HG03159 (cell line): Measurements from ENCODE around the gene DCC.
"Not testable (repeated sequence)": the region's sequence is repeated elsewhere in the genome, so short reads cannot be mapped to it uniquely, and the experiment has no call there.

ENCODE experiments used
- ATAC-seq: cut with Tn5 transposase; IDR thresholded peaks from one replicate; pipeline ENCODE4 v1.9.1; 2021; ENCODE audit warnings: mild to moderate bottlenecking, moderate library complexity; ENCODE audit not compliant: unreplicated experiment

The DCC gene

DNA sequence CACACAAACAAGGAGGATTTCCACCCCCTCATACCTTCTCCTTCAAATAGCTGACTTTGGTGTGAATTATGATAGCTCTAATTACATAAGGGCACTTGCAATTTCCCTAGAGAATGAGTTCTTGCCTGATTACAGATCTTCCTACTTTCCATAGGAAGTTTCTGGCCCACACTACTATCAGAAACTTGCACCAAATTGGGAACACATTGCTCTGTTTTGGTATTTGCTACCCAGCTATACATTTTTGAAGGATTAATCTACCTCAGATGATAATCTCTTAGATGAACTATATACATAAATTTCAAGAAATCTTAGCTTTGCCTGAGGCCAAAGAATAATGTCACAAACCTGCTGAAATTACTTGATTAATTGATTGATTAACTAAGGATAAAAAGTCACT, 4.9 kb downstream of the DCC start:
- ATAC-seq: no peak

DNA sequence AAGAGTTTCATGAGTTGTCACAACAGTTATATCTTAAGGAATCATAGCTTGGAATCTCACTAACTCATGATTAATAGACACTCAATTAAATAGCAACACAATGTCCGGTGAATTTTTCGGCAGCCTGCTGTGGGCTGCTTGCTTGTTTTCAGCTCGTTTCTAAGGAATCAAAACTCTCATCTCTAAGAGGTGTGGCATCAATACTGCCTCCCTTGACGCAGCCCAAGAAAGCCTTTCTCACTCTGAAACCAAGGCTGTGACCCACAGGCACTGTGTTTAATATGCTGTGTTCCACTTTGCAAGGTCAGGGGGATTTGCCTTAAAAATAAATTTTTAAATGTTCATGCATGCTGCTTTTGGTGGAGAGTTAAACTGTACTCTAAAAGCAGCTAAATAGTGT, 5.4 kb downstream of the DCC start:
- ATAC-seq: no peak

DNA sequence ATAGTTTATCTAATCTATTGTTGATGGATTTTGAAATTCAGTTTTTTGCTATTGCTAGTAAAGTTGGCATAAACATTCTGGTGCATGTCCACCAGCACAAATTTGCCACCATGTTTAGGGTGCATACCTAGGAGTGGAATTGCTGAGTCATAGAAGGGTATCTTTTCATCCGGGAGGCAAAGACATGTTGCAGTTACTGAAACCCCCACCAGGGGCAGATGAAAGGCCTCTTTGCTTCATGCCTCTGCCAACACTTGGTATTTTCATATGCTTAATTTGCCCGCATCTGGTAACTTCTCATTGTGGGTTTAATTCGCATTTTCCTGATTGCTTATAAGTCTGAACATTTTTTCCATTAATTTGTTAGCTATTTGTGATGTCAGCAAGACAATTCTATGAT, 8.2 kb downstream of the DCC start:
- no peak for ATAC-seq

DNA sequence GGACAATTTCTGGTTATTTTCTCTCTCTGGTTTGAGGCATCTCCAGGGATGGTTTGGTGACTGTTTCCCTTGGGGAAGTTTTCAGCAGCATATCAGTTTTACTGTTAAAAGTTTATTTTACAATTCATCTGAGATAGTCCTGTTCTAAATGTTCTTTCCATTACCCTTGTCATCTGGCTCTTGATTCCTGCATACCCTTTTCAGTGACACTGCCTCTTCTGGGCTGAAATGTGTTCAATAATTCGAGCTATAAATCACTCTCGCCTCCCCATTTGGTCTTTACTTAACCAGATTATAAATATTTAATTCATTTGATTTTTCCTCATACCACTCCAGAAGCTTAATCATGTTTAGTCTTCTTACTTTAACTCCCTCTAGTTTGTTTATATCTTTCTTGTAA, 9.5 kb downstream of the DCC start:
- ATAC-seq: no peak

DNA sequence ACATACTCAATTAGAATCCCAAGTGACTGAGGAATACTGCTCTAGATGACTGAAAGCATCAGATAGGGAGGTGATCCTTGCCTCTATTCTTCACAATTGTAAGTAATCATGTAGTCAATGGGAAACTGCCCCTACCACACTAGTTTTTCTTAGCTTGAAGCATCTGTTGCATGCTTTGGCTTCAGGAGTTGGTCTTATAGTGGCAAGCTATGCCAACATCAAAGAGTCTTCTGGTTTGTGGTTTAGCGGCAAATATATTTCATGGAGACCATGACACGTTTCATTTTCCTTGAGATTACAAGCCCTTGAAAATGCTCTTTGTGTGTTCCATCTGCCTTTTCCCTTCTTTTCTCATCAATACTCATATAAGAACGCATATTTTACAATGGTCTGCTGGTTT, 12.9 kb downstream of the DCC start:
- no peak for ATAC-seq

DNA sequence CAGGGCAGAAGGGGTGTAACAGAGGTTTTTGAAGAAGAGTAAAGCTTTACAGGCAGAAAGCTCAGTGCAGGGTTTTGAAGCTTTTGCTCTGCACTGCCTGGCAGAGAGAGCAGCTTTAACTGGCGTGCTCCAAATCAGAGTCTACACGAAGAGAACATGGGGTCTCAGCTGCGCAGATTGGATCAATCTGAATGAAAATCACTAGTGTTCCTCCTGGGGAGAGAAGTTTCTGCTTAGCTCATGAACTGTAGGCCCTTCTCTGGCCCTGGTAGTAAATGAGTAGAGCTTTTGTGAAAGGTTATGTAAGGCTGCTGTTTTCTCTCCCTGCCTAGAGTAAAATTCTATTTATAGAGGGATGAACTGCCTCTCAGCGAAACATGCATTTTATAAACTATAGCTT, 13.6 kb downstream of the DCC start:
- ATAC-seq: no peak

DNA sequence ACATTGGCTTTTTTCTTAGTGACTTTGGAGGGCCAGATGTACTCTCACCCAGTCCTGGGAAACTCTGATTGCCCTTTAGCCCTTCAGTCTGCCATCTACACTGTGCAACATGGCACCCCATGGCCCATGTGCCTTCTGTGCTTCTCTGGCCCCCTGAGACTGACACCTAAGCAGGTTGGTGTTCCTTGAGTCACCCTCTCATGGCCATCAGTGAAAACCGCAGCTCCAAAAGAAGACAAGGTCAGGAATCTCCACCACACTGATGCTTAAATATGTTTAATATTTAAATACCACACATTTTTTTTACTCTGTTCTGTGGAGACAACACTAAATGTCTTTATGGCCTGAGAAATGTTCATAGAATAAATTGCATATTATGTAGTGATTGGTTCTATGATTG, 23.9 kb downstream of the DCC start:
- ATAC-seq: no peak

DNA sequence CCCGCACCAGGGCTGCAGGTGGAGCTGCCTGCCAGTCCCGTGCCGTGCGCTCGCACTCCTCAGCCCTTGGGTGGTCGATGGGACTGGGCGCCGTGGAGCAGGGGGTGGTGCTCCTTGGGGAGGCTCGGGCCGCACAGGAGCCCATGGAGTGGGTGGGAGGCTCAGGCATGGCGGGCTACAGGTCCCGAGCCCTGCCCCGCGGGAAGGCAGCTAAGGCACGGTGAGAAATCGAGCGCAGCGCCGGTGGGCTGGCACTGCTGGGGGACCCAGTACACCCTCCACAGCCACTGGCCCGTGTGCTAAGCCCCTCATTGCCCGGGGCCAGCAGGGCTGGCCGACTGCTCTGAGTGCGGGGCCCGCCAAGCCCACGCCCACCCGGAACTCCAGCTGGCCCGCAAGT, 26.9 kb downstream of the DCC start:
- ATAC-seq: not testable (repeated sequence)

DNA sequence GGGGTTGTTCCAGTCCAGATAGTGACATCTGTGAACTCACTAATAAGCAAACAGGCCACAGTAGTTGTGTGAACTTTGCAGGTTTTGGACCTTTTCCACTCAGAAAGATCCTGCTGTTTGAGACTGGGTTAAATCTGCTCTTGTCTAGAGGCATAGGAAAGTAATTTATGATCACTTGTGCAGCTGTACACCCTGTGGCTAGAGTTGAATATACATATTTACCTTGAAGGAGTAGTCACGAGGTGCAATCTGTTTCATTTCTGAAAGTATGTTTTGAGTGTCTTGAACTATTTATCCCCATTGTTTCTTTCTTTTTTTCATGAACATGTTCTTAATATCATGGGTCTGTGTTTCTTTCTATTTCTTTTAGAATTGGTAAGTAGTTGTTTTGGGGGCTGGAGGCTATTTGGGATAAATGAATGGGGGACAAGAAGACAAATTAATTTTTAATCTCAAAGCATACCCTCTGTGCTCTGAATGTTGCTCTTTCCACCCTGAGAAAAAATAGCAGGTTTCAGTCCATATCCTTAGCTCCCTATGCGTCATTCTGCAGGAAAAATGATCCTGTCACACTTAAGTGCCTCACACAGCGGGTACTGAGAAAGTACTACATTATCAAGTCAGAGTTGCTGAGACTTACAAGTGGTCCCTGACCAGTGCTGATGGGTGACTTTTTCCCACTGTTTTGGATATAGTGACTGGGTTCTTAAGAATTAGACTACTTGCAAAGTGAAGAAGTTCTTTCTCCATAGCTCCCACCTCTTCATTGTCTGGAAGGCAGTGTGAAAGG, 28.2 kb downstream of the DCC start:
- no peak for ATAC-seq

DNA sequence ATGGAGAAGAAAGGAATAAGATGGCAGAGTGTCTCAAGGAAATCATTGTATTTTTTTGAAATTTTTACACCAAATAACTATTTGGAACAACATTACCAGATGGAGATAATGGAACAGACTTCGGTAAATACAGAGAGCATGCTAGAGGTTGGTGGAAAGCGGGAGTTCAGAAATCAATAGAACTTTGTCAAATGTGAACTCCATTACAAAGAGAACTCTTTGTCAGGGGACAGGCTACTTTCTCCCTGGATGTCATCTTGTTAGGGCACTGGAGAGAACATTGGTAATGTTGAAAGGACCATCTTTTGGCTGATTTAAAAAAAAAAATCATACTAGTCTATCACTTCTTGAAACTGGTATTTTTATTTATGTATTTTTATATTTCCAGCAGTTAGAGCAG, 30.8 kb downstream of the DCC start:
- ATAC-seq: no peak

DNA sequence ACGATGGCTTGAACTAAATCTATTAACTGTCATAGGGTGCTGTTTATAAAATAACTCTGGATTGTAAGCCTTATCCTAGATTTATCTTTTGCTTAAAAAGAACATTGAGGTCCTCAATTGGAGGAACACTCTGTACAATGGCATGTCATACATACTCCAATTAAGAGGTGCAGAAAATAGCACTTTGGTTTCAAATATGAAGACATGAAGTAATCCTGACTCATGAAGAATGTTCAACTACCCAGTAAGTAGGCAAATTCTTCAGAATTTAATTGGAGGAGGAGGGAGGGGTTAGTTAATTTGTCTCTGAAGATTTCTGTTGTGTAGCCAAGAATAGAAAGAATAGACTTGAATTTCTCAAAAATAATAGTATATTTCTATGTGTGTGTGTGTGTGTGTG, 36.1 kb downstream of the DCC start:
- ATAC-seq: no peak

DNA sequence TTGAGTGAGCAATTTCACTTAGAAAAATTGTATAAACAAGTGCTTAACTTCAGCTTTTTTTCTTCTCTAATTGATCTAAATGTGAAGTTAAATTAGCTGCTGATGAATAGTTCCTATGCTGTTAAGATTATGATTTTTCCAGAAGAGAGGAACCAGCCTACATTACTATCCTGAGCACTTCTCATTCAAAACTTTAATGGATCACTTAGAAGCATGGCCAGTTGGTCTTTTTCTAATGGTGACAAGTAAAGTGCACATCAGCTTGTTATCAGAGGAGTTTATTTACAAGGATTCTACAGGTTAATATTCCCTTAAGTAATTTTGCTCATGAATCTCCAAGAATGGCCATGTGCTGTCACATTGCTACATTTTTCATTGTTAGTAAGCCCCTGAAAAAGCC, 37.1 kb downstream of the DCC start:
- no peak for ATAC-seq

DNA sequence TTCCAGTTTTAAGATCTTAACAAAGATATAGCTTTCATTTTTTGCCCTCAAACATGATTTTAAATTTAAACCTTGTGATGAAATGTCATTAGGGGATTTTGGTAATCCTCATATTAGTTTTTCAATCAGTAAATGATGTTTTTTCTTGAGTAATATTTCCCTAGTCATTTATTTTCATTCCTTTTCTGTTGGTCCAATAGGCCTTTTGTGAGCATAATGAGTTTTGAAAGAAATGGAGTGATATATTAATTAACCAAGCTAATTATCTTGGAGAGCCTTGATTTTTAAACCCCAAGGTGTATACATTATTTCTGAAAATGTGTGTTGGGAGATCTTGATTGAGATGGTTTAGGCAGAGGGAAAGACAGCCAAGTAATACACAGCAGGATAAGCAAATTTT, 46.3 kb downstream of the DCC start:
- ATAC-seq: no peak

DNA sequence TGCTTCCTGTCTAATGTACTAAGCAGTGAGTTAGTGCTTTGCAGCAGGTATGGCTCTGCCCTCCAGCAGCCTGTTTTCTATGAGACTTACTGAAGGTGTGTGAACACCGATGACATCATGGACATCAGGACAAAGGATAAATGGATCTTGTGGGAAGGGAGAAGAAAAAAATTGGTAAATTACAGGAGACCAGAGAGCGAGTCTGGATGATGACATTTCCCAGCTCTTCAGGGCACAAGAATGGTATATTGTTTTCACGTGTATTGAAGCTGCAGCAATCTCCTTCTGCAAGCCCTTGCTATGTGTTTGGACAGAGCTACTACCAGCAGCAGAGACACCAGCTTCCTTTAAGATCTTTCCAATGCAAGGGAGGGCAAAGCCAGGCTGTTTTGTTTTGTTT, 47.2 kb downstream of the DCC start:
- ATAC-seq: no peak

DNA sequence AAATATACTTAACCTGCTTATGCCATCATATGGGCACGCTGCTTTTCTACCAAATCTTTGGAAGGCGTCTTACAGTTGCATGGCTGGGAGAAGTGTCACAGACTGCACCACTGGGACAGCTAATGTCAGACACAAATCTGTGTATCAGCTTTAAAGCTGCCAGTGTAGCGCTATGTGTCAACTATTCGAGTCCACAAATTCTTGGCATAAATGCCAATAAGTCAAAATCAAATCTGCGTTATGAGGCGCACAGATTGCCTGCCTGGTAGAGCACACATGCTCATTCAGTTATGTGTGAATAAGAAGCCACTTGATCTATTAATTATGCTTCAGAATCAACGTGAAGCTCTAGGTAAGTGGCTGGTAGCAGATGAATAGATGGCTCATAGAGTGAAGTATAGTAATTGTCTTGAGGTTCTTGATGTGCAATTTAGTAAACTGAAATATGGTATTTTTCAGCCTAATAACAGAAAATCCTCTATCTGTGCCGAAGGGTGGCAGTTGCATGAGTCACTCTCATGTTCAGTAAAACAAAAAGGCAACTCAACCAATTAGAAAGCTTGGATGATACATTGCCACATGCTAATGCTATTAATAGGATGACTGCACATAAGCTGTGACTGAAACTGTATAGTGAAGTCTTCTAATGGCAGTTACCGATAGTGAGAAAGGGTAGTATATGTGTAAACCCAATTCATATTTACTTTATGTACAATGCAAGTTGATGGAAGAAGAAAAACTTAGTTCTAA, 52.0 kb downstream of the DCC start:
- peak; percentile 34 for ATAC-seq

DNA sequence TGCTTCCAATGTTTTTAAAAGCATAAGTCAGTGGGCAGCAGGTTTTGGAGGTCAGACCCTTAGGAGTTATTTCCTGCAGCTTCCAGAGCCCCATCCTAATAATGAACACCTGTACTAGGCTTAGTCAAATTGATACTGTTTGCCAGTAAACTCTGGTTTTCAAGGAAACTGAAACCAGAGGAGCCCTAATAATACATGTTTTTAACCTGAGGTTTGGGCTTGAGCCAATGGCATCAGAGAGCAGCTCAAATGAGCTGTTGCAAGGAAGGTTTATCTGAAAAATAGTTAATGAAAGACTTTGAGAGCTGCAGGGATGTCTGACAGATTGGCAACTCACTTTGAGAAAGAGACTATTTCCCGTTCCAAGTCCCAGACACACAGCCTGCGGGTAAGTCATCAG, 54.6 kb downstream of the DCC start:
- ATAC-seq: peak; percentile 54

DNA sequence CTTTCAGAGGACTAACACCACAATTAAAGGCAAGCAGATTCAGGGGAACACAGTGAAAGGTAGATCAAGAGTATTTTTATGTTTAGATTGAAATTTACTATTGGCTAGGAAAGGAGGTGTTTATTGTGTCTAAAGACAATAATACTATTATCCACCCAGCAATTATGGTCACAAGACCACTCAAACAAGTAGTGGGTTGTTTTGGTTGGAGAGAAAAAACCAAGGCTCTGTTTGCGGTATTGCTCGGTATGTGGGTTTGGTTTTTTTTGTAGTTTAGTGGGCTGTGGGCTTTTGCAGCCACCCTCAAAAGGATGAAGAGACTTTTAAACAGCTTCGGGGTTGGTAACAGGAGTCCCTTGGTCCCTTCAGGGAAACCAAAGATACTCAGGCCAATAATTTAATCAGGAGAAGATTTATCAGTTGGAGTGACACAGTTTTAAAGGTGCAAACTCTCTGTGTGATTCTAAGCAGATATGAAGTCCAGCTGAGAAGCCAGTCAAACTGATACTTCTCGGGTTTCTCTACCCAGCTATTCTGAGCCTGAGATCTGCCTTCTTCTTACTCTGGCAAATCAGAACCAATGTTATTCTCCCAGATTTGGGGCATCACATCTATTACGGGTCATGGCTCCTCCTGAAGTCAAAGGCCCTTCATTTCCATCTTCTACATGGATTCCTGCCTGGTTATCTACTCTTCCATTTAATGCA, 55.3 kb downstream of the DCC start:
- ATAC-seq: peak; percentile 67

DNA sequence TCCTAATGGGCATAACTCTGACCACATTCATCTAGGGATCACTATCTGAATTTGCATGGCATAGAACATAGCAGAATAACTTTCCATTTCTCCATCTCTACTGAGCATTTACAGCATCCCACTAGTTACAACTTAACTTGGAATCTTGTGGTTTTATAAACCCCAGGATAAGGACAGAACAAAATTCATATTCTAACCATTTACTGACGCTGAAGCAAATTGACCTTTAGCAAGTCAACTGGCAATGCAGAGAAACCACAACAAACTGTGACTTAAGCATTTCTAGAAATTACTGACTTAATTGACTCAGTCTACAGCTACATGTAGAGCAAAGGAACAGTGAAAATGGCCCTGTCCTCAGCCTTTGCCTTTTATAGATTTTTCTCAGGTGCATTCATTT, 61.2 kb downstream of the DCC start:
- ATAC-seq: no peak

DNA sequence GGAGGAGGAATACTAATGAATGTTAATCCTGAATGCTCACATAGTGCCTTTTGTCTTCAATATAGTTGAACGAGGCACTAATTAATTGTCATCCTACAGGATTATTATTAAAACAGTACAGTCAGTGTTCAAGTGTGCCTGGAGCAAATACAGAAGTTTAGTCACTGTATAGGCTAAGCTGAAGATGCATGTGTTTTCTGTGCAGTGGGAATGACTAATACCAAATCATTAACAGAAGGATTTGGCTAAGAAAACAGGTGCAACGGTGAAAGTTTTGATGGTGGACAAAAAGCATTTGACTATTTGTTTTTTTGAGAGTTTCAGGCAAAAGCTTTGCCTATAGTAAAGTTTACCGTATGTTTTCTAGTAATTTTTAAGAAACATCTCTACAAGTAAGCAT, 62.8 kb downstream of the DCC start:
- ATAC-seq: peak; percentile 48

DNA sequence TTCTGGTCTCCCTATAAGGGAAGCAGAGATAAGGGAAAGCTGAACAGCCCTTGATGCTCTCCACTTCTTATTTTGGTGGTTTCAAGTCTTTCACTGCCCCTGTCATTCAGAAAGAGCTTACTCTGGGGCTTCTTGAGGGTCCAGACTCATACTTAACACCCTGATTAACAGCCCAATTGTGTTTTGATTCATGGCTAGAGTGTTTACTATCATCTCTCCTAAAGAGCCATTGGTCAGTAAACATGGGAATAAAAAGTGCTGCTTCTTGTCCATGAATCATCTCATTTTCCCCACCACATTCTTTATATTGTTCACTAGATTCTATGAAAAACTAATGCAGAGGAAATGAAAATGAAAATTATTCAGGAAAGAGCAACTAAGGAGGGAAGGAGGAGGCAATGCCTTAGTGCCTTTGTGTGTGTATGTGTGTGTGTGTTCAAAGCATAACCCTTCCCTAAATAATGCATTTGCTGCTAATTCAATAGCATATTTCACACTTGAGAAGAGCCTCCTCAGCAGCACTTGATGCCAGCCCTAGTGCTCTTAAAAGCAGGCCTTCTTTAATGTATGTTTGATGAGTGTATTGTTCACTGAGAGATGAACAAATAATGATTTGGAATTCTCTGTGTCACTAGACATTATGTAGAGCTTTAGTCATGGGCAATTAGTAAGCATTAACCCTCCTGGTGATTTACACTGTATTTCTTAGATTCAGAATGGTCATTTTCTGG, 63.5 kb downstream of the DCC start:
- peak; percentile 46 for ATAC-seq

DNA sequence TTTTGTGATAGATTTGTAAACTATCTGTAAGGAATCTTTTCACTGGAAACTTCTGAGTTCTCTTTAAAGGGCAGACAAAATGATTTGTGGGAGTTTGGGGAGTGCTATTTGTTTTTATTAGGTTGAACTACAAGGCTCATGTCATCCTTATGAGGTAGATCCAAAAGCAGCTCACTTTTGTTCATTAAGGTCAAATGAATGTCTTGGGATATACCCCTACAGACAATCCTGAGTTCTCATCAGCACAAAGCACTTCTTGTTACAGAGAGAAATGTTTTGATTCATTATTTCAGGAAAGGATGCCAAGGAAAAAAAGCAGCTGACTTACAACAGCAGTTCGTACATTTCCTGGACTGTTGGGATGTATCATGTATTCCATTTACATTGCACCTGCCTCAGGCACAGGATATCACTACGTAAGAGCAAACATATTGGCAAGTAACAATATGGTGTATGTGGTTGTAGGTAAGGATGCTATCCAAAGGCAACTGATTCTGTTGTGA, 68.9 kb downstream of the DCC start:
- no peak for ATAC-seq
